HG03060 (cell line): ENCODE results near the gene ENTPD6.
A peak's percentile ranks its signal among the peaks of the same experiment; 100 is the strongest.
"Not testable (repeated sequence)": the region's sequence is repeated elsewhere in the genome, so short reads cannot be mapped to it uniquely, and the experiment has no call there.

Experiments
- ATAC-seq: cut with Tn5 transposase; IDR thresholded peaks from one replicate; pipeline ENCODE4 v1.9.1; 2021; ENCODE audit warnings: low read depth, moderate number of reproducible peaks; ENCODE audit not compliant: unreplicated experiment

The ENTPD6 gene

GRCh38 chr20:25195014-25195961 lies at the start of gene ENTPD6:
ENTPD6 (plus strand) TSS chr20:25195712; CDS start chr20:25206537, 10,825 bp downstream.
- peak; percentile 63 for ATAC-seq

DNA sequence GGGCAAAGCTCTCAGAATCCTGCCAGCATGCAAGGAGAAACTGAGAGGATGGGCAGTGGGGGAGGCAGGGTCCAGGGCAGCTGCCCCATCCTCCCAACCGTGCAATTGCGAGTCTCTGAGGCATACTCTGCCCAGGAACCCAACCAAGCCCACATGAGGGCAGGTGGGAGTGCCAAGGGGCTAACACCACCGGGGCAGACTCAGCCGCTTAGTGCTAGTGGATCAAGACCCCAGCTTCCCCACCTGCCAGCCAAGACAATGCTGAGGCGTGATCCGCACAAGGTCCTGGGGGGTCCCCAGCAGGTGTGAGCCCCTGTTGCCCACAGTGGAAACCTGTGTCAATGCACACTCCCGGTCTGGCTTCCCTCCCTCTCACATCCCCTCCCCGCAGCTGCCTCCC lies 48.5 kb upstream of the ENTPD6 start:
- no peak for ATAC-seq

GRCh38 chr20:25147716-25148115 lies 47.8 kb upstream of the ENTPD6 start:
- ATAC-seq: no peak

DNA sequence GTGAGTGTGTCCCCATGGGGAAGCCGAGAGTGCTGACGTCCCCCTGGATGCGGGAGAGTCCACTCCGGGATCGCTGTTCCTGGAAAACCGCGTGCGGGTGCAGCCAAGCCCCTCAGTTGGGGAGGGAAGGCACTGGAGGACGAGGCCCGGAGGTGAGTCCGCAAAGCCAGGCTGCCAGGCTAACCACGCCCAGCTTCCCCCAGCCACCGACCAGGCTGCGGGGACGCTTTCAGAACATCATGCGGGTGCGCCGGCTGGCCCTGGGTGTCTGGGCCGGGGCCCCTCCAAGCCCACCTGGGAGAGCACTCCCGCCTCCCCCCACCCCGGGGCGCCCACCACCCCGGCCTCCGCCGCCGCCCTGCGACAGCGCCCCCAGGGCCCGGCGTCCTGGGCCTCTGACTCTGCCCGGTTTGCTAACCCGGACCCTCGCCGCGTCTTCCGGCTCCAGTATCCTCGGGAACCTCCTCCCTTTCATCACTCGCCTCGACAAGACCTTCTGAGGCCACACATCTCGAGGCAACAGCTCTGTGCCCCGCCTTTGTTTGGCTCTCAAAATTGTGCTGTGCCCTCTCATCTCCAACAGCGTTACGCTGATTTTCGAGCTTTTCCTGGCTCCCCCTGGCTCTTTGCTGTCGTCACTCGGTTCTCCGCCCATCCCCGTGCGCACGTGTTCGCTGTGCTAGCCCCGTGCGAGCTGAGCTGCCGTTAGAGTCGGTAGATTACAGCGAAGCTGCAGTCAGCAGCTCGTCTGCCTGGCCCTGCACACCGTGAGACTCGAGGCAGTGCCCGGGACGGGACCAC lies 47.1 kb upstream of the ENTPD6 start:
- no peak for ATAC-seq

- ATAC-seq: no peak
These were observed 46.3 kb upstream of the ENTPD6 start for GRCh38 chr20:25148982-25149846.

GRCh38 chr20:25150016-25150415 lies 45.5 kb upstream of the ENTPD6 start:
- no peak for ATAC-seq

DNA sequence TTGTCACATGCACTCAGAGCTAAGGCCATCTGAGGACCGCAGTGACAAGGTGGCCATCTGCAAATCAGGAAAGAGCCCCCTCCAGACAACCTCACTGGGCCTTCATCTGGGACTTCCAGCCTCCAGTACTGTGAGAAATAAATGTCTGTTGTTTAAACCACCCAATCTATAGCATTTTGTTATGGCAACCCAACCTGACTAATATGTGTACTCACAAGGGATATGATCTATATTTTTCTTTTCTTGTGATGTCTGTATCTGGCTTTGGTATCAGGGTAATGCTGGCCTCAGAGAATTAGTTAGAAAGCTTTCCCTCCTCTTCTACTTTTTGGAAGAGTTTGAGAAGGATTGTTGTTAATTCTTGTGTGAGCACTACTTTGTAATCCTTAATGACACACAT lies 37.5 kb upstream of the ENTPD6 start:
- ATAC-seq: no peak

DNA sequence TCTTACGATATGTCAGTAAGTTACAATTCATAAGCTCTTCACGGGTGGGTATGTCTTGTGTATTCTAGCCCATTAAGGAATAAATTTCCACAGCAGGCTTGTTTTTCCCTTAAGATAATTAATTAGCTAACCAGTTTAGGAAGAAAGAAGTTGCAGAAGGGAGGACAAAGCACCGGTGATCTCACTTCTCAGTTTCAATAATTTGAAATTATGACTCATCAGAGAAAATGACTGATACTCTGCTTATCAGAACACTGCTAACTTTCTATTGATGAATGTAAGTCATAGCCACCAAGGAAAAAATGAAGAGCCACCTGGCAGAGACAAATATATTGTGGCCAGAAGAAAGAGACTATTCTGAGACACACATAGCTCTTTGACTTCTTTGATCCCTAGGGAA lies 35.0 kb upstream of the ENTPD6 start:
- peak; percentile 77 for ATAC-seq

- no peak for ATAC-seq
These were observed 34.6 kb upstream of the ENTPD6 start for GRCh38 chr20:25160897-25161296.

DNA sequence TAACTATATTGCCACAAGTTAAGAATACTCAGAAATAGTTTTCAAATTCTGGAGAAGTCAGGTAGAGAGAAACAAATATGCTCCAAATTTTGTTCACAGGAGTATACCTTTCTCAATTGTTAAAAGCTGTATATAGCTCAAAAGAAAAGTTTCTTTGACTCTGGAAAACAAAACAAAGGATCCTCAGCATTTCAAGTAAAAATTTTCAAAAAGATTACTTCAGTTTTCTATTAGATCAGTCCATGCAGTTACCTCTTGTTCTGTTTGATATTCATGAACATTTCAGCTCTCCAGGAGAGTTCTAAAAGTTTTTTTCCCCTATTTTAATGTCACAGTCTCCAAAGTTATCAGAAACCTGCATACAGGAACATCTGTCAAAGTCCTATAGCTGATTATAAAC lies 30.4 kb upstream of the ENTPD6 start:
- ATAC-seq: no peak

DNA sequence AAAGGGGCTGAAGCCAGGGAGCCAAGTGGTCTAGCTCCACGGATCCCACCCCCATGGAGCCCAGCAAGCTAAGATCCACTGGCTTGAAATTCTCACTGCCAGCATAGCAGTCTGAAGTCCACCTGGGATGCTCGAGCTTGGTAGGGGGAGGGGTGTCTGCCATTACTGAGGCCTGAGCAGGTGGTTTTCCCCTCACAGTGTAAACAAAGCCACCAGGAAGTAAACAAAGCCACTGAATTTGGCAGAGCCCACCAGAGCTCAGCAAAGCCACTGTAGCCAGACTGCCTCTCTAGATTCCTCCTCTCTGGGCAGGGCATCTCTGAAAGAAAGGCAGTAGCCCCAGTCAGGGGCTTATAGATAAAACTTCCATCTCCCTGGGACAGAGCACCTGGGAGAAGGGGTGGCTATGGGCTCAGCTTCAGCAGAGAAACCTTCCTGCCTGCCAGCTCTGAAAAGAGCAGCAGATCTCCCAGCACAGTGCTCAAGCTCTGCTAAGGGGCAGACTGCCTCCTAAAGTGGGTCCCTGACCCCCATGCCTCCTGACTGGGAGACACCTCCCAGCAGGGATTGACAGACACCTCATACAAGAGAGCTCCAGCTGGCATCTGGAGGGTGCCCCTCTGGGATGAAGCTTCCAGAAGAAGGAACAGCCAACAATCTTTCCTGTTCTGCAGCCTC lies 29.3 kb upstream of the ENTPD6 start:
- ATAC-seq: not testable (repeated sequence)

- ATAC-seq: no peak
These were observed 22.2 kb upstream of the ENTPD6 start for GRCh38 chr20:25173321-25173720.

DNA sequence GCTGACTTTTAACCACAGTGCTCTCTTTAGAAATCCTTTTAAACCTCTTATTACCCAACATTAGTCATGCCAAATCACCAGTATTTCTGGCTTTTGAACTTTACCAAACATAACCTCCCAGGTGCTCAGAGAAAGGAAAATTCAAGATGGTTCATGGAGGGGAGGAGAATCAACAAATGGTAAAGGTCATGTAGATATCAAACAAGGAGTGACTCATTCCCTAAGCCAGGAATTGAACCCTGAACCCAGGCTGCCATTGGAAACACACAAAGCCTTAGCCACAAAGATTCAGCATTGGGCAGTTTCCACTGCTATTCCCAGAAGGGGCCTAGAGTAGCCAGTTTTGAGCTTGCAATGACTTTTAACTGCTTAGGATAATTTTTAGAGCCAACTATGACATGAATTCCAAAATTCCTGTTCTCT lies 21.6 kb upstream of the ENTPD6 start:
- no peak for ATAC-seq

- no peak for ATAC-seq
These were observed 19.3 kb upstream of the ENTPD6 start for GRCh38 chr20:25176184-25176583.

DNA sequence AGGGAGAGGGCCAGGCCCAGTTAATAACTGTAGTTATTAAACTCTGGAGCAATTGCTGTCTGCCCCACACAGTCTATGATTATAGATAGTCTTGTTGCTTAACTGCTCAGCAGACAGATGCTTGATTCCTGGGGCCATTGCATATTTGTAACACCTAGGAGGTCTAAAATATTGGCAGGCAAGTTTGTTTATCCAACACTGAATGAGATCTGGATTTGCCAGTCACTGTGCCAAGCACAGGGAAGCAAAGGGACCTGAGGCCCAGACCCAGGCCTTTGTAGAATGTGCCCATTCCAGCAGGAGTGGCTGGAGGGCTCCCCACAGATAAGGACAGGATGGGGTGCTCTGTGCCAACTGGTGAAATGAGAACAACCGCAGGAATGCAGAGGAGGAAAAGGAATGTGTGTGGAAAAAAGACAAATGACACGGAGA lies 17.6 kb upstream of the ENTPD6 start:
- ATAC-seq: no peak

DNA sequence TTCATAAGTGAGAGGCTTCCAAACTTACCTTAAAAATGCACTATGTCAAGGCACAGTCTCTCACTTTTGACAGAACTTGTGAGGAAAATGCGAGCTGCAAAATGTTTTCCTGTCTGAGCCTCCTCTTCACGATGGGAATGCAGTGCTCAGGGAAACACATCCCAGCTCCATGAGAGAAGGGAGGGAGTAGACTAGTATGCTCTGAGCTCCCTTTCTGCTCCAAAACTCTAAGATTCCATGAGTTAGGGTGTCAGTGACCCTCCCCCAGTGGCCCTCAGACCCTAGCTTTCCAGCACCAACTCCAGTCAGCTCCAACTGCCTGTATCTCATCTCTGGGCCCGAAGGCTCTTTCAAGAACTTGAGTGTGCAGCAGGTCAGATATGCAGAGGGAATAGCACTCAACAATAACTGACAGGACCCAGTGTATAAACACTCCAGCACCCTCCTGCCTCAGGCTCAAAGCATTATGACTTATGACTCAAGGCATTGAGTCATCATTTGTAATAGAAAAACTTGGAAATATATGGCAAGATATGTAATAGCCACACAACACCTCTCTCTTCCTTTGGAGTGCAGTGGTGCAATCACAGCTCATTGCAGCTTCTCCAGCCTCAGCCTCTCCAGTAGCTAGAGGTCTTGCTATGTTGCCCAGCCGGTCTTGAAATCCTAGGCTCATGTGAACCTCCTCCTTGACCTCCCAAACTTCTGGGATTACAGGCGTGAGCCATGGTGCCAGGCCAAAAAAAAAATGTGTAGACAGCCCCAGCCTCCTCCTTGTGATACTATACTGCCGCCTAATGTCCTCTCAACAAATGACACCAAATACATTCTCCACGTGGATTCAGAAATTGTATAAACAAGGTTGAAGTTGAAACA lies 16.7 kb upstream of the ENTPD6 start:
- ATAC-seq: no peak

- no peak for ATAC-seq
These were observed 15.9 kb upstream of the ENTPD6 start for GRCh38 chr20:25179439-25180089.

GRCh38 chr20:25184391-25184790 lies 11.1 kb upstream of the ENTPD6 start:
- not testable (repeated sequence) for ATAC-seq
